Testis (tissue), 2 donors: ENCODE data around the gene DPYD.

ENCODE experiments used
- POLR2A ChIP-seq: fragments of 450-650 bp; IDR thresholded peaks from one replicate; pipeline ENCODE4 v1.6.1; 2017; ENCODE audit warnings: antibody characterized with exemption, mild to moderate bottlenecking, moderate library complexity
- TF ChIP-seq, protein P1 (sequence below), 3 experiments: fragments of 450-650 bp in 2 of 3; fragments of 200-600 bp in 1 of 3; sonication (generic) in 1 of 3; IDR thresholded peaks; one replicate each; pipeline ENCODE4 v1.5.1; 2016 to 2019; ENCODE audit warnings: antibody characterized with exemption in 3 of 3, mild to moderate bottlenecking in 2 of 3, moderate library complexity in 1 of 3

- TF ChIP-seq POLR2A = no peak
- TF ChIP-seq, protein P1, sequence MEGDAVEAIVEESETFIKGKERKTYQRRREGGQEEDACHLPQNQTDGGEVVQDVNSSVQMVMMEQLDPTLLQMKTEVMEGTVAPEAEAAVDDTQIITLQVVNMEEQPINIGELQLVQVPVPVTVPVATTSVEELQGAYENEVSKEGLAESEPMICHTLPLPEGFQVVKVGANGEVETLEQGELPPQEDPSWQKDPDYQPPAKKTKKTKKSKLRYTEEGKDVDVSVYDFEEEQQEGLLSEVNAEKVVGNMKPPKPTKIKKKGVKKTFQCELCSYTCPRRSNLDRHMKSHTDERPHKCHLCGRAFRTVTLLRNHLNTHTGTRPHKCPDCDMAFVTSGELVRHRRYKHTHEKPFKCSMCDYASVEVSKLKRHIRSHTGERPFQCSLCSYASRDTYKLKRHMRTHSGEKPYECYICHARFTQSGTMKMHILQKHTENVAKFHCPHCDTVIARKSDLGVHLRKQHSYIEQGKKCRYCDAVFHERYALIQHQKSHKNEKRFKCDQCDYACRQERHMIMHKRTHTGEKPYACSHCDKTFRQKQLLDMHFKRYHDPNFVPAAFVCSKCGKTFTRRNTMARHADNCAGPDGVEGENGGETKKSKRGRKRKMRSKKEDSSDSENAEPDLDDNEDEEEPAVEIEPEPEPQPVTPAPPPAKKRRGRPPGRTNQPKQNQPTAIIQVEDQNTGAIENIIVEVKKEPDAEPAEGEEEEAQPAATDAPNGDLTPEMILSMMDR (IDR thresholded peaks at IDR 0.05) = no peak
Observed at GRCh38 chr1:97911266-97912215, 9.3 kb downstream of the DPYD start.
